ENCODE data around the gene ECE1. TPM values are rescaled to one million over a fixed set of nuclear protein-coding genes. Genes with fewer than 3 reads are reported as not detected.

Gene ECE1
- total and polyA plus RNA-seq, 2 experiments from 2014 or later: 82.3 to 100 TPM

- H3K79me2 ChIP-seq (ENCODE audit: insufficient read depth): peaks cover 6% of the 10 kb centered on the region
- 10 to 11% methylated on average over 20 of the region's 20 CpGs for WGBS, 2 experiments (ENCODE audit: low coverage in 1 of 2, low lambda C conversion rate in 2 of 2, missing lambda C conversion rate in 2 of 2)
- TF ChIP-seq EZH2 (IDR thresholded peaks at IDR 0.05; ENCODE audit: insufficient read depth, poor library complexity, severe bottlenecking) (no peak), EZH2phosphoT487 (IDR thresholded peaks at IDR 0.05; ENCODE audit: insufficient read depth, low read depth) (no peak)
- H3F3A ChIP-seq (ENCODE audit: insufficient read depth): peaks cover 23% of the 10 kb centered on the region
- peaks cover 23% of the 10 kb centered on the region for H3K4me1 ChIP-seq (ENCODE audit: insufficient read depth)
- H4K20me1 ChIP-seq (ENCODE audit: insufficient read depth): no peaks in the 10 kb centered on the region
- H3K36me3 ChIP-seq (ENCODE audit: low read depth): no peaks in the 10 kb centered on the region
- H2AFZ ChIP-seq: peak overlapping the region; percentile 50; the same call in 1 of the 2 replicates
- in situ Hi-C loops (cut with MboI): no loop called here
- H3K27ac ChIP-seq: peak overlapping the region; percentile 99
- H3K9ac ChIP-seq: peak overlapping the region; percentile 91
- H3K9me2 ChIP-seq (ENCODE audit: insufficient read depth): no peaks in the 10 kb centered on the region
- H3K9me3 ChIP-seq (ENCODE audit: low read depth): no peaks in the 10 kb centered on the region
- DNase-seq: peak; percentile 96
- H3K4me3 ChIP-seq: peak overlapping the region; percentile 56
- H3K27me3 ChIP-seq (replicated peaks; ENCODE audit: insufficient read depth): no peaks in the 10 kb centered on the region
- peak overlapping the region; percentile 79 for H3K4me2 ChIP-seq (ENCODE audit: unreplicated experiment)
Observed at GRCh38 chr1:21261551-21262292, 28.5 kb downstream of the ECE1 start.

GRCh38 chr1:21260405-21261125 is 29.7 kb downstream of the ECE1 start:
- DNase-seq: no peak
- Histone ChIP-seq H3K4me3 (no peak overlapping the region), H3K27me3 (replicated peaks; ENCODE audit: insufficient read depth) (no peaks in the 10 kb centered on the region), H3K4me2 (ENCODE audit: unreplicated experiment) (no peak overlapping the region), H3F3A (ENCODE audit: insufficient read depth) (peaks cover 24% of the 10 kb centered on the region), H3K9ac (peak overlapping the region; percentile 91), H3K4me1 (ENCODE audit: insufficient read depth) (peaks cover 23% of the 10 kb centered on the region), H3K36me3 (ENCODE audit: low read depth) (no peaks in the 10 kb centered on the region; the same call in 1 of the 2 replicates), H2AFZ (no peak overlapping the region), H3K9me2 (ENCODE audit: insufficient read depth) (no peaks in the 10 kb centered on the region), H4K20me1 (ENCODE audit: insufficient read depth) (no peaks in the 10 kb centered on the region), H3K79me2 (ENCODE audit: insufficient read depth) (peaks cover 6% of the 10 kb centered on the region), H3K27ac (peak overlapping the region; percentile 99), H3K9me3 (ENCODE audit: low read depth) (no peaks in the 10 kb centered on the region)
- in situ Hi-C loops (cut with MboI): no loop called here
- no peak for TF ChIP-seq EZH2phosphoT487 (IDR thresholded peaks at IDR 0.05; ENCODE audit: insufficient read depth, low read depth)
- no peak for TF ChIP-seq EZH2 (IDR thresholded peaks at IDR 0.05; ENCODE audit: insufficient read depth, poor library complexity, severe bottlenecking)
- WGBS, 2 experiments (ENCODE audit: low coverage in 1 of 2, low lambda C conversion rate in 2 of 2, missing lambda C conversion rate in 2 of 2): 89 to 92% methylated on average over 22 of the region's 22 CpGs

GRCh38 chr1:21259316-21260076 is 30.8 kb downstream of the ECE1 start:
- no peak overlapping the region for H3K4me3 ChIP-seq
- no peak overlapping the region for H3K9ac ChIP-seq
- in situ Hi-C loops (cut with MboI): no loop called here
- 57 to 66% methylated on average over 5 of the region's 5 CpGs for WGBS, 2 experiments (ENCODE audit: low coverage in 1 of 2, low lambda C conversion rate in 2 of 2, missing lambda C conversion rate in 2 of 2)
- no peaks in the 10 kb centered on the region for H3K9me3 ChIP-seq (ENCODE audit: low read depth)
- no peak overlapping the region for H3K4me2 ChIP-seq (ENCODE audit: unreplicated experiment)
- H3K9me2 ChIP-seq (ENCODE audit: insufficient read depth): no peaks in the 10 kb centered on the region
- H3K4me1 ChIP-seq (ENCODE audit: insufficient read depth): peaks cover 23% of the 10 kb centered on the region
- H2AFZ ChIP-seq: no peak overlapping the region
- TF ChIP-seq EZH2phosphoT487 (IDR thresholded peaks at IDR 0.05; ENCODE audit: insufficient read depth, low read depth) (no peak), EZH2 (IDR thresholded peaks at IDR 0.05; ENCODE audit: insufficient read depth, poor library complexity, severe bottlenecking) (no peak)
- H3K79me2 ChIP-seq (ENCODE audit: insufficient read depth): peaks cover 6% of the 10 kb centered on the region
- H3K27me3 ChIP-seq (replicated peaks; ENCODE audit: insufficient read depth): no peaks in the 10 kb centered on the region
- H3K36me3 ChIP-seq (ENCODE audit: low read depth): no peaks in the 10 kb centered on the region; the same call in 1 of the 2 replicates
- no peak overlapping the region for H3K27ac ChIP-seq
- H4K20me1 ChIP-seq (ENCODE audit: insufficient read depth): no peaks in the 10 kb centered on the region
- peaks cover 26% of the 10 kb centered on the region for H3F3A ChIP-seq (ENCODE audit: insufficient read depth)
- DNase-seq: no peak
